WERI-Rb-1 (cell line): ENCODE results near the gene DDI2.

Experiments
- DNase-seq: peaks from one replicate; pipeline ENCODE4 v3.0.0-alpha.2; 2020
- H3K27ac ChIP-seq: fragments of 250-450 bp; sonication (Bioruptor Pico); 2 replicates; pipeline ENCODE4 v1.5.1; 2020; ENCODE audit warnings: mild to moderate bottlenecking, moderate library complexity
- H3K27me3 ChIP-seq: fragments of 250-450 bp; sonication (Bioruptor Pico); 2 replicates; pipeline ENCODE4 v1.5.1; 2021; ENCODE audit warnings: mild to moderate bottlenecking, low read depth, moderate library complexity; ENCODE audit not compliant: insufficient read depth, severe bottlenecking
- H3K36me3 ChIP-seq: fragments of 250-450 bp; sonication (Bioruptor Pico); 2 replicates; pipeline ENCODE4 v1.5.1; 2020; ENCODE audit warnings: mild to moderate bottlenecking, moderate library complexity
- H3K4me3 ChIP-seq: 2 replicates; pipeline ENCODE4 v1.5.1; 2011; ENCODE audit warnings: low read depth, mild to moderate bottlenecking, control low read depth, low read length
- H3K9me3 ChIP-seq: fragments of 250-450 bp; sonication (Bioruptor Pico); 2 replicates; pipeline ENCODE4 v1.5.1; 2021; ENCODE audit warnings: mild to moderate bottlenecking, moderate library complexity; ENCODE audit not compliant: severe bottlenecking
- TF ChIP-seq, protein P1 (sequence below): IDR thresholded peaks from 2 replicates; pipeline ENCODE4 v1.5.1; 2011; ENCODE audit warnings: low read depth, mild to moderate bottlenecking, control low read depth, inconsistent platforms, low read length

Gene DDI2

DNA sequence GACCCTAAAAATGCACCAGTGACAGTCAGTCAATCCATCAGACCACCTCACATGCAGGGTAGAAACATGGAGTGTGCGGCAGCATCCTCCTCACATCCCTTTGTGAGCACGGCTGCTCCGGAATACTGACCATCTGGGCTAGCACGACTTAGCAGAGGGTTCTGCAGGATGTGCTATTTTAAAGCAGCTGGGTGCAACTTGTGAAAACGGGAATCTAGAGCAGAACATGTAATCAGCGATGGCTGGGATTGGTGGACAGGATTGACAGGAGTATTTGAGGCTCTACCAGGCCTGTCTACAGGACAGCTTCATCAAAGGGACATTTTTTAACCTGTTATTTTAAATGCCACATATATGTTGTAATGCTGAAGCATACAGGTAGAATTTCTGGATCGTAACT lies 50.1 kb downstream of the DDI2 start:
- TF ChIP-seq, protein P1, sequence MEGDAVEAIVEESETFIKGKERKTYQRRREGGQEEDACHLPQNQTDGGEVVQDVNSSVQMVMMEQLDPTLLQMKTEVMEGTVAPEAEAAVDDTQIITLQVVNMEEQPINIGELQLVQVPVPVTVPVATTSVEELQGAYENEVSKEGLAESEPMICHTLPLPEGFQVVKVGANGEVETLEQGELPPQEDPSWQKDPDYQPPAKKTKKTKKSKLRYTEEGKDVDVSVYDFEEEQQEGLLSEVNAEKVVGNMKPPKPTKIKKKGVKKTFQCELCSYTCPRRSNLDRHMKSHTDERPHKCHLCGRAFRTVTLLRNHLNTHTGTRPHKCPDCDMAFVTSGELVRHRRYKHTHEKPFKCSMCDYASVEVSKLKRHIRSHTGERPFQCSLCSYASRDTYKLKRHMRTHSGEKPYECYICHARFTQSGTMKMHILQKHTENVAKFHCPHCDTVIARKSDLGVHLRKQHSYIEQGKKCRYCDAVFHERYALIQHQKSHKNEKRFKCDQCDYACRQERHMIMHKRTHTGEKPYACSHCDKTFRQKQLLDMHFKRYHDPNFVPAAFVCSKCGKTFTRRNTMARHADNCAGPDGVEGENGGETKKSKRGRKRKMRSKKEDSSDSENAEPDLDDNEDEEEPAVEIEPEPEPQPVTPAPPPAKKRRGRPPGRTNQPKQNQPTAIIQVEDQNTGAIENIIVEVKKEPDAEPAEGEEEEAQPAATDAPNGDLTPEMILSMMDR, result no peak
- peak; percentile 26 for DNase-seq
- no peaks in the 10 kb centered on the region for H3K27me3 ChIP-seq
- no peak overlapping the region for H3K27ac ChIP-seq
- H3K36me3 ChIP-seq, result peaks cover under 1% of the 10 kb centered on the region; the same call in 1 of the 2 replicates
- no peak overlapping the region for H3K4me3 ChIP-seq
- no peaks in the 10 kb centered on the region for H3K9me3 ChIP-seq

DNA sequence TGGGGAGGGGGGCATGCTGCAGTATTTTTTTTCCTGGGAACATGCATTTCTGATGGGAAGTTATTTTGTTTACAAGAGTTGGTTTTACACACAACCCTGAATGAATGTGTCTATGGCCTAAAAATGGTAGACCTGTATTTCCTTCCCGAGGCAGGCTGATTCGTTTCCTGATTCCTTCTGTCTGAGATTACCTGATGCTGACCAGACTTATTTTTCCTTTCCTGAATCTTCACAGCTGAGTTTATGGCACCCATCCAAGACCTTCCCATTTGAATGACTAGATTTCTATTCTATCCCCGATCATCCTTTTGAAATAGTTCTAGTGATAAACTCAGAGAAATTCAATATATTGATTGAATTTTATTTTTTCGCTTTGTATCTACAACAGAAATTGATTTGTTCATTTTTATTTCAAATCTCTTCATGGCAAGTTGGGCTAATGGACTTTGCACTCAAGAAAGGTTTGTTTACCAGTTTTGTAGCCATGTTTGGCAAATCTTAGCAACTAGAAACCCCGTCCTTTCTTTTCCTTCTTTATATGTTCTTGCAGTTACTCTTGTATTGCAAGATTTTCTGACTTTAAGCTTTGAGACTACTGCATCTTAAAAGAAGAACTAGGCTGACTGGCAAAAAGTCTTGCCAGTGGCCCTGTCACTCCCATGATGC lies 51.0 kb downstream of the DDI2 start:
- no peaks in the 10 kb centered on the region for H3K36me3 ChIP-seq
- H3K27ac ChIP-seq, result no peak overlapping the region
- TF ChIP-seq, protein P1, result no peak
- no peak overlapping the region for H3K4me3 ChIP-seq
- no peaks in the 10 kb centered on the region for H3K9me3 ChIP-seq
- no peaks in the 10 kb centered on the region for H3K27me3 ChIP-seq
- no peak for DNase-seq

DNA sequence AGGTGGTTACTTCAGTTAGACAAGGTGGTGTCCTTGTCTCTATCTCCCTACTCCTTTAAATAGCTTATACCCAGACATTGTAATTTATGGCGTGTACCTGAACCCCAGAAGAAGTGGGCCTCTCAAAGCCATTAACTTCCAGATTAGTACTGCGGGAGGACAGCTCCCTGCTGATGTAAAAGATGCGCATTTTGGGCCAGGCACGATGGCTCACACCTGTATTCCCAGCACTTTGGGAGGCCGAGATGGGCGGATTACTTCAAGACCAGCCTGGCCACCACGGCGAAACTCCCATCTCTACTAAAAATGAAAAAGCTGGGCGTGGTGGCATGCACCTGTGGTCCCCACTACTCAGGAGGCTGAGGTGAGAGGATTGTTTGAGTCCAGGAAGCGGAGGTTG lies 51.8 kb downstream of the DDI2 start:
- Histone ChIP-seq H3K4me3 (no peak overlapping the region), H3K27ac (no peak overlapping the region), H3K27me3 (no peaks in the 10 kb centered on the region), H3K9me3 (no peaks in the 10 kb centered on the region), H3K36me3 (no peaks in the 10 kb centered on the region)
- TF ChIP-seq, protein P1, result no peak
- DNase-seq, result no peak

DNA sequence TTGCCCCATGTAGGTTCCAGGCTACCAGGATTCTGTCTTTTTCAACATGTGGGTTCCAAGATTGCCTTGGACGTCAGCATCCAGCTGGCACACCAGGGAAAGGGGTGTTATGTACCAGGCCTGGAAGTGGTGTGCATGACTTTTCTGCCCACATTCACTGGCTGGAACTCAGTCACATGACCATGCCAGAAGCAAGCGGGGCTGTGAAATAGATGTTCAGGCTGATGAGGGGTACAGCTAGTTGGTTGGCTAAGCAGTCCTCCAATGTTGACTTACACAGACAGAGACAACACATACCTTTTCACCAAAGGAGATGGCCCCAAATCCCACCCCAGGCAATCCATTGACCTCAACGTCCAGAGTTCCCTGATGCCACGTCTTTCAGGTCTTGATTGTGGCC lies 52.6 kb downstream of the DDI2 start:
- TF ChIP-seq, protein P1, result no peak
- DNase-seq, result no peak
- H3K27ac ChIP-seq, result no peak overlapping the region

DNA sequence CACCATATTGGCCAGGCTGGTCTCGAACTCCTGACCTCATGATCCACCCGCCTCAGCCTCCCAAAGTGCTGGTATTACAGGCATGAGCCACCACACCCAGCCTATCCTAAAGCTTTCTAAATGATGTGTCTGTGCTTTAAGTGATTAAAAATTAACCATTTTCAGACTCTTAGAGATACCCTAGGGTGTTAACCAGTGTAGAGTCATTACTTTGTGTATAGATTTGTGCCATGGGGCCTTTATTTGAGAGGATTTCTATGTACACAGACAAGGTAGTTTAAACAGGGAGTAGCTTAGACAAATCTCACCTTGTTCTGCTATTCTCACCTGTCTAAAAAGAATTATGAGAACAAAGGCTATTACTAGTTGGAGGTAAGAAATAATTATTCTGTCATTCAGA lies 54.2 kb downstream of the DDI2 start:
- Histone ChIP-seq H3K36me3 (no peaks in the 10 kb centered on the region), H3K9me3 (no peaks in the 10 kb centered on the region), H3K27me3 (no peaks in the 10 kb centered on the region), H3K4me3 (no peak overlapping the region), H3K27ac (no peak overlapping the region)
- no peak for DNase-seq
- TF ChIP-seq, protein P1, result no peak

More for the DNA sequence above, 52.6 kb downstream of the DDI2 start:
- H3K36me3 ChIP-seq, result no peaks in the 10 kb centered on the region
- no peaks in the 10 kb centered on the region for H3K27me3 ChIP-seq
- H3K4me3 ChIP-seq, result no peak overlapping the region
- H3K9me3 ChIP-seq, result no peaks in the 10 kb centered on the region
